OCI-LY7 (cell line): ENCODE measurements around the gene FAM204A.

Experiments used
- EZH2phosphoT487 ChIP-seq: fragments of 200-600 bp; sonication (generic); IDR thresholded peaks from 2 replicates; pipeline ENCODE4 v1.6.1; 2018; ENCODE audit warnings: low read depth, borderline replicate concordance, mild to moderate bottlenecking, mixed run types, antibody characterized with exemption, low read length, moderate library complexity, mixed read lengths
- TF ChIP-seq, protein P1 (sequence below): fragments of 200-600 bp; sonication (generic); conservative IDR thresholded peaks from 2 replicates; pipeline ENCODE4 v1.5.1; 2014; ENCODE audit warnings: mild to moderate bottlenecking, antibody characterized with exemption, low read length, moderate library complexity, mixed read lengths

DNA sequence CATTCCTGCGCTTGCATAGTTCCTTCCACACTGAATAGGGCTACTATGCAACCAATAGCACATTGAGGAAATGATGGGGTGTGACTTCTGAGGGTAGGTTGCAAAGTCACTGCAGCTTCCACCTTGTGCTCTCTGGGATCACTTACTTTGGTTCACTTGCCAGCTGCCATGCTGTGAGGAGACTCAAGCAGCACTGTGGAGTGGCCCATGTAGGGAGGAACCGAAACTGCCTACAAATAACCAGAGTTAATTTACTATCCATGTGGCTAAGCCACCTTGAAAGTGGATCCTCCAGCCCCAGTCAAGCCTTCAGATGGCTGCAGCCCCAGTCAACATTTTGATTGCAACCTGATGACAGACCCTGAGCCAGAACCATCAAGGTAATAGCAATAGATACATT, 64.3 kb downstream of the FAM204A start:
- TF ChIP-seq, protein P1, sequence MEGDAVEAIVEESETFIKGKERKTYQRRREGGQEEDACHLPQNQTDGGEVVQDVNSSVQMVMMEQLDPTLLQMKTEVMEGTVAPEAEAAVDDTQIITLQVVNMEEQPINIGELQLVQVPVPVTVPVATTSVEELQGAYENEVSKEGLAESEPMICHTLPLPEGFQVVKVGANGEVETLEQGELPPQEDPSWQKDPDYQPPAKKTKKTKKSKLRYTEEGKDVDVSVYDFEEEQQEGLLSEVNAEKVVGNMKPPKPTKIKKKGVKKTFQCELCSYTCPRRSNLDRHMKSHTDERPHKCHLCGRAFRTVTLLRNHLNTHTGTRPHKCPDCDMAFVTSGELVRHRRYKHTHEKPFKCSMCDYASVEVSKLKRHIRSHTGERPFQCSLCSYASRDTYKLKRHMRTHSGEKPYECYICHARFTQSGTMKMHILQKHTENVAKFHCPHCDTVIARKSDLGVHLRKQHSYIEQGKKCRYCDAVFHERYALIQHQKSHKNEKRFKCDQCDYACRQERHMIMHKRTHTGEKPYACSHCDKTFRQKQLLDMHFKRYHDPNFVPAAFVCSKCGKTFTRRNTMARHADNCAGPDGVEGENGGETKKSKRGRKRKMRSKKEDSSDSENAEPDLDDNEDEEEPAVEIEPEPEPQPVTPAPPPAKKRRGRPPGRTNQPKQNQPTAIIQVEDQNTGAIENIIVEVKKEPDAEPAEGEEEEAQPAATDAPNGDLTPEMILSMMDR: no peak
- TF ChIP-seq EZH2phosphoT487: no peak
